ENCODE measurements around the gene UAP1L1. TPM values are rescaled to one million over a fixed set of nuclear protein-coding genes. Genes with fewer than 3 reads are reported as not detected.

The UAP1L1 gene
- total RNA-seq, 1 donor from 2014 or later = 15.4 TPM

- intact Hi-C loops (cut with micrococcal nuclease) = loop anchor here (2.0 to 5.0 kb wide), 3 partner anchors 58 to 94 kb away; partner anchors contain the start of genes ANAPC2, NDOR1, RNF208 and SSNA1
Observed at GRCh38 chr9:137128862-137129455, 51.6 kb downstream of the UAP1L1 start.

DNA sequence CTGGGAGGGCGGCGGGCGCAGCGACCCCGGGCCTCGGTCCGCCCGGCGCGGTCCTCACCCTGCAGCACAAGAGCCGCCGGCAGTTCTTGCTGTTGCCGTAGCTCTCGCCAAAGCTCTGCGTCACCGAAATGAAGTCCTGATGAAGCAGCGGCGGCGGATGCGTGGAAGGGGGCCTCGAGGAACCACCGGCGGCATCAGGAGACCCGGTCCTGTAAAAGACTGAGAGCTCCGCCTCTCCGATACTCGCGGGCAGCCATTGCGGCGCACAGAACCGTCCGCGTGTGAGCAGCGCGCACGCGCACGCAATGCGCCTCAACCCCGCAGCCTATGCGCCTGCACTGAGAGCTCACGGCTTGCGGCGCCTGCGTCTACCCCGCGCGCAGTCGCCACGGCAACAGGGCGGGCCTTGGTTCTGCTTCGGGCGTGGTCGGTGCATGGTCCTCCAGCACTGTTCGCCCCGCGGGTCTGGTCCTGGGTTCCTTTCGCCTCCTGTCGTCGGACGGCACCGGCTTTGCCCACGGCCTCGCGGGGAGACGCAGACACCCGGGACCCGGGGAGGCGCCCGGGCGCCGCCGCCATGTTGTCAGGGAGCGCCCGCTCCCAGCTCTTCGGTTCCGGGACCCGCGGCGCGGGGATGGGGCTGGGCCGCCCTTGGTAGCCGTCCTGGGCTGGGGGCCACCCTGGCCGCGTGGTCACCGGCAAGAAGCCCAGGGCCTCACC, 52.3 kb downstream of the UAP1L1 start:
- intact Hi-C loops (cut with micrococcal nuclease) = loop anchor here (2.0 to 5.0 kb wide), 3 partner anchors 58 to 93 kb away; partner anchors contain the start of genes ANAPC2, NDOR1, RNF208 and SSNA1

GRCh38 chr9:137130176-137130755, 52.9 kb downstream of the UAP1L1 start:
- intact Hi-C loops (cut with micrococcal nuclease) = no loop called here

Other genes with a start within 250 kb of the UAP1L1 start
- 3.9 and 4.0 TPM in 2 replicates for gene AJM1, start 235.0 kb upstream of the UAP1L1 start, total RNA-seq
- gene PHPT1, start 228.1 kb upstream of the UAP1L1 start, total RNA-seq = 109 and 111 TPM in 2 replicates
- 15.4 and 18.3 TPM in 2 replicates for gene MAMDC4, start 225.2 kb upstream of the UAP1L1 start, total RNA-seq
- gene EDF1, start 211.2 kb upstream of the UAP1L1 start, total RNA-seq = 308 and 309 TPM in 2 replicates
- 49.0 TPM in 2 replicates for gene TRAF2, start 191.0 kb upstream of the UAP1L1 start, total RNA-seq
- 104 and 109 TPM in 2 replicates for gene FBXW5, start 132.8 kb upstream of the UAP1L1 start, total RNA-seq
- gene C8G, start 132.3 kb upstream of the UAP1L1 start, total RNA-seq = 2.3 and 4.1 TPM in 2 replicates
- 2.3 and 2.8 TPM in 2 replicates for gene LCN12, start 125.2 kb upstream of the UAP1L1 start, total RNA-seq
- gene PTGDS, start 100.0 kb upstream of the UAP1L1 start, total RNA-seq = 6.5 and 6.7 TPM in 2 replicates
- 0.16 and 0.20 TPM in 2 replicates for gene LCNL1, start 94.5 kb upstream of the UAP1L1 start, total RNA-seq
- 71.4 and 74.5 TPM in 2 replicates for gene PAXX, start 85.1 kb upstream of the UAP1L1 start, total RNA-seq
- gene CLIC3, start 80.9 kb upstream of the UAP1L1 start, total RNA-seq = 0.91 TPM in 2 replicates
- gene ABCA2, start 49.3 kb upstream of the UAP1L1 start, total RNA-seq = 27.8 and 30.6 TPM in 2 replicates
- 0.41 and 0.84 TPM in 2 replicates for gene FUT7, start 45.4 kb upstream of the UAP1L1 start, total RNA-seq
- gene NPDC1, start 31.3 kb upstream of the UAP1L1 start, total RNA-seq = 15.5 and 17.0 TPM in 2 replicates
- gene ENTPD2, start 23.5 kb upstream of the UAP1L1 start, total RNA-seq = not detected in 2 replicates
- gene SAPCD2, start 7.0 kb upstream of the UAP1L1 start, total RNA-seq = 32.9 TPM in 2 replicates
- 48.7 and 55.1 TPM in 2 replicates for gene MAN1B1, start 9.5 kb downstream of the UAP1L1 start, total RNA-seq
- 221 and 229 TPM in 2 replicates for gene DPP7, start 37.2 kb downstream of the UAP1L1 start, total RNA-seq
- gene GRIN1, start 61.6 kb downstream of the UAP1L1 start, total RNA-seq = 0.05 TPM in 1 of 2 replicates, not detected in the other
- gene LRRC26, start 92.5 kb downstream of the UAP1L1 start, total RNA-seq = not detected in 2 replicates
- gene TMEM210, start 94.5 kb downstream of the UAP1L1 start, total RNA-seq = not detected in 2 replicates
- 68.8 and 69.6 TPM in 2 replicates for gene ANAPC2, start 111.0 kb downstream of the UAP1L1 start, total RNA-seq
- 86.5 and 88.3 TPM in 2 replicates for gene SSNA1, start 111.2 kb downstream of the UAP1L1 start, total RNA-seq
- gene TPRN, start 123.2 kb downstream of the UAP1L1 start, total RNA-seq = 9.6 and 10.9 TPM in 2 replicates
- gene TMEM203, start 128.1 kb downstream of the UAP1L1 start, total RNA-seq = 28.2 and 30.8 TPM in 2 replicates
- gene NDOR1, start 128.2 kb downstream of the UAP1L1 start, total RNA-seq = 38.6 and 42.1 TPM in 2 replicates
- 3.3 and 3.8 TPM in 2 replicates for gene RNF208, start 144.7 kb downstream of the UAP1L1 start, total RNA-seq
- 0.23 and 0.27 TPM in 2 replicates for gene CYSRT1, start 147.7 kb downstream of the UAP1L1 start, total RNA-seq
- gene RNF224, start 150.0 kb downstream of the UAP1L1 start, total RNA-seq = 0.14 TPM in 1 of 2 replicates, not detected in the other
- not detected in 2 replicates for gene SLC34A3, start 153.4 kb downstream of the UAP1L1 start, total RNA-seq
- gene TUBB4B, start 163.8 kb downstream of the UAP1L1 start, total RNA-seq = 365 and 372 TPM in 2 replicates
- gene STPG3, start 173.8 kb downstream of the UAP1L1 start, total RNA-seq = not detected in 2 replicates
- gene NELFB, start 177.8 kb downstream of the UAP1L1 start, total RNA-seq = 65.9 and 67.2 TPM in 2 replicates
- 17.4 and 17.5 TPM in 2 replicates for gene TOR4A, start 200.2 kb downstream of the UAP1L1 start, total RNA-seq
- gene NRARP, start 224.8 kb downstream of the UAP1L1 start, total RNA-seq = 1.5 and 1.7 TPM in 2 replicates

All from T-helper 2 cell treated with Interferon-gamma antibody and Interleukin-4, amounts not matched to agents 100 ng/mL and 5 ng/mL, for 36 hours (primary cell).